Esophagus (tissue), 2 donors: ENCODE results near the gene MDP1. TPM values are rescaled to one million over a fixed set of nuclear protein-coding genes. Genes with fewer than 3 reads are reported as not detected.
A peak's percentile ranks its signal among the peaks of the same experiment; 100 is the strongest.

Source experiments
- H3K27ac ChIP-seq, 2 donors: one replicate each; pipeline ENCODE4 v1.5.1; 2013; ENCODE audit warnings: low read depth in 2 of 2, mild to moderate bottlenecking in 2 of 2, inconsistent platforms in 1 of 2, low read length in 1 of 2, moderate library complexity in 1 of 2
- H3K27me3 ChIP-seq, 2 donors: one replicate each; pipeline ENCODE4 v1.6.1; 2013; ENCODE audit warnings: low read length in 2 of 2, control low read depth in 1 of 2, mild to moderate bottlenecking in 1 of 2; ENCODE audit not compliant: insufficient read depth in 2 of 2, control insufficient read depth in 1 of 2
- H3K36me3 ChIP-seq, 2 donors: one replicate each; pipeline ENCODE4 v1.6.1; 2013; ENCODE audit warnings: low read length in 1 of 2; ENCODE audit not compliant: control insufficient read depth in 2 of 2, insufficient read depth in 2 of 2
- H3K4me1 ChIP-seq, 2 donors: one replicate each; pipeline ENCODE4 v1.6.1; 2013; ENCODE audit warnings: low read length in 1 of 2; ENCODE audit not compliant: control insufficient read depth in 2 of 2, insufficient read depth in 2 of 2
- H3K4me3 ChIP-seq, 2 donors: one replicate each; pipeline ENCODE4 v1.5.1; 2013; ENCODE audit warnings: low read length in 2 of 2, mild to moderate bottlenecking in 2 of 2, low read depth in 1 of 2, moderate library complexity in 1 of 2
- H3K9me3 ChIP-seq, 2 donors: one replicate each; pipeline ENCODE4 v1.6.1; 2013; ENCODE audit warnings: mild to moderate bottlenecking in 2 of 2, low read depth in 1 of 2, low read length in 1 of 2, moderate library complexity in 1 of 2; ENCODE audit not compliant: control insufficient read depth in 2 of 2, insufficient read depth in 1 of 2
- WGBS, 2 donors: extraction: QIAGEN DNeasy Blood & Tissue Kit; methylation state at CpG; one replicate each; pipeline ENCODE4 v1.1.7; 2013; 5-methylcytosine and 5-hydroxymethylcytosine counted together
- polyA plus RNA-seq, 2 donors: library from polyadenylated mRNA; stranded (reverse); fragments of 200-250 nt; gene quantifications; one replicate each; pipeline ENCODE4 v1.2.3, GENCODE V29; 2013
- donor health status: healthy with polysubstance abuse.
- donor health status: Bipolar disorder and iron deficiency.

The MDP1 gene
- polyA plus RNA-seq, 2 donors: 12.1 to 12.8 TPM

- H3K4me1 ChIP-seq: peaks cover 2 to 13% of the 10 kb centered on the region in 2 donors
- peak overlapping the region; percentile 20 to 76 for H3K27ac ChIP-seq
- H3K4me3 ChIP-seq: no peak overlapping the region
- 86 to 92% methylated on average over 9 of the region's 9 CpGs for WGBS, 2 donors
- H3K36me3 ChIP-seq: peaks cover 25 to 40% of the 10 kb centered on the region in 2 donors
- no peaks in the 10 kb centered on the region for H3K9me3 ChIP-seq
- no peaks in the 10 kb centered on the region for H3K27me3 ChIP-seq
Measured at GRCh38 chr14:24240110-24240918, 24.4 kb upstream of the MDP1 start.

GRCh38 chr14:24238527-24239037 is 22.7 kb upstream of the MDP1 start:
- WGBS, 2 donors: 88 to 95% methylated on average over 5 of the region's 5 CpGs
- H3K9me3 ChIP-seq: no peaks in the 10 kb centered on the region
- peak overlapping the region in 1 of 2 donors; percentile 68 for H3K27ac ChIP-seq
- peaks cover 2 to 13% of the 10 kb centered on the region in 2 donors for H3K4me1 ChIP-seq
- H3K27me3 ChIP-seq: no peaks in the 10 kb centered on the region
- no peak overlapping the region for H3K4me3 ChIP-seq
- H3K36me3 ChIP-seq: peaks cover 25 to 40% of the 10 kb centered on the region in 2 donors

GRCh38 chr14:24238123-24238522 is 22.3 kb upstream of the MDP1 start:
- Histone ChIP-seq H3K27ac (peak overlapping the region in 1 of 2 donors; percentile 68), H3K9me3 (no peaks in the 10 kb centered on the region), H3K4me1 (peaks cover 2 to 13% of the 10 kb centered on the region in 2 donors), H3K36me3 (peaks cover 25 to 40% of the 10 kb centered on the region in 2 donors), H3K4me3 (no peak overlapping the region), H3K27me3 (no peaks in the 10 kb centered on the region)
- WGBS, 2 donors: 74 to 78% methylated on average over 5 of the region's 5 CpGs

- Histone ChIP-seq H3K27me3 (no peaks in the 10 kb centered on the region), H3K4me1 (peaks cover 2 to 13% of the 10 kb centered on the region in 2 donors), H3K9me3 (no peaks in the 10 kb centered on the region), H3K27ac (peak overlapping the region in 1 of 2 donors; percentile 68), H3K36me3 (peaks cover 25 to 40% of the 10 kb centered on the region in 2 donors), H3K4me3 (no peak overlapping the region)
- WGBS, 2 donors: 89 to 90% methylated on average over 2 of the region's 2 CpGs
Measured at GRCh38 chr14:24237463-24237955, 21.6 kb upstream of the MDP1 start.

- Histone ChIP-seq H3K27me3 (no peaks in the 10 kb centered on the region), H3K36me3 (peaks cover 25 to 40% of the 10 kb centered on the region in 2 donors), H3K4me3 (no peak overlapping the region), H3K9me3 (no peaks in the 10 kb centered on the region), H3K27ac (peak overlapping the region in 1 of 2 donors; percentile 60), H3K4me1 (peaks cover 2 to 13% of the 10 kb centered on the region in 2 donors)
- 93% methylated on average over 6 of the region's 6 CpGs for WGBS, 2 donors
Measured at GRCh38 chr14:24236689-24237462, 21.0 kb upstream of the MDP1 start.

GRCh38 chr14:24235804-24236688 is 20.2 kb upstream of the MDP1 start:
- Histone ChIP-seq H3K36me3 (peaks cover 25 to 40% of the 10 kb centered on the region in 2 donors), H3K4me1 (peaks cover 2 to 16% of the 10 kb centered on the region in 2 donors), H3K9me3 (no peaks in the 10 kb centered on the region), H3K4me3 (no peak overlapping the region), H3K27ac (peak overlapping the region in 1 of 2 donors; percentile 29), H3K27me3 (no peaks in the 10 kb centered on the region)
- 91 to 93% methylated on average over 5 of the region's 5 CpGs for WGBS, 2 donors

GRCh38 chr14:24234095-24235005 is 18.5 kb upstream of the MDP1 start:
- 82 to 89% methylated on average over 3 of the region's 3 CpGs for WGBS, 2 donors
- Histone ChIP-seq H3K27me3 (no peaks in the 10 kb centered on the region), H3K4me3 (no peak overlapping the region), H3K27ac (no peak overlapping the region), H3K9me3 (no peaks in the 10 kb centered on the region), H3K36me3 (peaks cover 14 to 25% of the 10 kb centered on the region in 2 donors), H3K4me1 (peaks cover 2 to 8% of the 10 kb centered on the region in 2 donors)

- Histone ChIP-seq H3K27ac (peak overlapping the region; percentile 48 to 96), H3K27me3 (no peaks in the 10 kb centered on the region), H3K4me1 (peaks cover 0 to 8% of the 10 kb centered on the region in 2 donors), H3K36me3 (peaks cover 14 to 22% of the 10 kb centered on the region in 2 donors), H3K4me3 (peak overlapping the region; percentile 82), H3K9me3 (no peaks in the 10 kb centered on the region)
- WGBS, 2 donors: 64 to 71% methylated on average over 2 of the region's 2 CpGs
Measured at GRCh38 chr14:24233538-24233866, 17.6 kb upstream of the MDP1 start.
